Measurements from ENCODE around the gene VPS41.
"Not testable (repeated sequence)": the region's sequence is repeated elsewhere in the genome, so short reads cannot be mapped to it uniquely, and the experiment has no call there.

VPS41 gene

GRCh38 chr7:38854947-38855346, 54.0 kb downstream of the VPS41 start:
- not testable (repeated sequence) for DNase-seq

DNA sequence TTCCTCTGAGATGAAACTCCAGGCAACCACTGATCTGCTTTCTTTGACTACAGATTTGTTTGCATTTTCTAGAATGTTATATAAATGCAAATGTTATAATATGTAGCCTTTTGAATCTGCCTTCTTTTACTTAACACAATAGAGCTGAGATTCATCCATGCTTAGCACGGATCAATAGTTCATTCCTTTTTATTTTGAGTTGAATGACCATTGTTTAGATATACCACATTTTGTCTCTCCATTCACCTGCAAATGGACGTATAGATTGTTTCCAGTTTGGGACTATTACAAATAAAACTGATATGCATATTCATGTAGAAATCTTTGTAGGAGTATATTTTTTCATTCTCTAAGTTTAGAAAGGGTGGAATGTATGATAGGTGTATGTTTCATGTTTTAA, 57.7 kb downstream of the VPS41 start:
- DNase-seq: no peak

DNA sequence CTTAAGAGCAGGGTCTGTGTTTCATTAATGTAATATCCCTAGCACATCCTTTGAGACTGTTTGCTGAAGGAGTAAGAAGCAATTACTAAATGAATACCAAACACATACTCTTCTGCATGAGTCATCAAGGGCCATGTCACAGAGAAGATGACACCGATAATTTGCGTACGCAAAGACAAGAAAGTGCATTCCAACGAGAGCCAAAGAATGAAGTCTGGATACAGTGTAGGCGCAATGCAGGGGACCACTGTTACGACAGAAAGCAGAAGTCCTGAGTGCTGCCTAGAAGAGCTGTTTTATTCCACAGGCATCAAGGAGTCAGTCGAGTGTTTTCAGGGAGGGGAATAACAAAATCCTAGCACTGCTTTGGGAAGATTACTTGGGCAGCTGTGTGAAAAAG, 62.7 kb downstream of the VPS41 start:
- no peak for DNase-seq

GRCh38 chr7:38844952-38845563, 63.9 kb downstream of the VPS41 start:
- no peak for DNase-seq

DNA sequence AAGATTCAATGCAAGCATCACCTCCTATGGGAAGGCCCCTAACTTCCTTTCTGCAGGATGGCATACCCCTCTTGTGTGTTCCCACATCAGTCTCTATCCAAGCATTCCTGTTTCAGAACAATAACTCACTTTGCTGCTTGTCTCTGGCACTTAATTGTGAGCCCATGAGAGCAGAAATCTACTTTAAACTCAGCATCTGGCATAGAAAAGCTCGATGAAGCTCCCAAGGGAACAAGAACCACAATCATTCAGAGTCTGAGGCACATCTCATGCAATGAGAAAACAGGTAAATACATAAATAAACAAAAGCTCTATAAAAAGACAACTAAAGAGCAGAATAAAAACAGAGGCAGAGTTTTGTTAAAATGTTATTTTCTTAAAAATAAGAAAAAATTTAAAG, 66.2 kb downstream of the VPS41 start:
- DNase-seq: no peak

GRCh38 chr7:38840736-38841460, 68.1 kb downstream of the VPS41 start:
- DNase-seq: no peak

GRCh38 chr7:38839851-38840250, 69.1 kb downstream of the VPS41 start:
- DNase-seq: no peak

GRCh38 chr7:38838725-38839385, 70.1 kb downstream of the VPS41 start:
- no peak for DNase-seq

GRCh38 chr7:38834357-38834756, 74.6 kb downstream of the VPS41 start:
- no peak for DNase-seq

DNA sequence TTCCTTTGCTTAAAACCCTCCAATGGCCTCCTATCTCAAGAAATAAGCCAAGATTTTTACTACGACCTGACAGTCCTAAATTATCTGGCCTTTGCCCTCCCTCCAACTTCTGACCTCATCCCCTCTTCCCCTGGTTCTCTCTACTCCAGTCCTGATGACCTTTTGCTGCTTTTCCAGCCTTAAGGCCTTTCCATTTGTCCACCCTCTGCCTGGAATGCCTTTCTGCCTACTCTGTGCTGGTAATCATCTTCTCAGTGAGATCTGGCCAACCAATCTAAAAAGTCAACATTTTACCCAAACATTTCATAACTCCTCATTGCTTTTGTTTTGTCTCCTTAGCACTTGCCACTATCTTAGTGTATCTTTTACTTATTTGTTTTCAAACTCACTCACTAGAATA, 75.7 kb downstream of the VPS41 start:
- no peak for DNase-seq

DNA sequence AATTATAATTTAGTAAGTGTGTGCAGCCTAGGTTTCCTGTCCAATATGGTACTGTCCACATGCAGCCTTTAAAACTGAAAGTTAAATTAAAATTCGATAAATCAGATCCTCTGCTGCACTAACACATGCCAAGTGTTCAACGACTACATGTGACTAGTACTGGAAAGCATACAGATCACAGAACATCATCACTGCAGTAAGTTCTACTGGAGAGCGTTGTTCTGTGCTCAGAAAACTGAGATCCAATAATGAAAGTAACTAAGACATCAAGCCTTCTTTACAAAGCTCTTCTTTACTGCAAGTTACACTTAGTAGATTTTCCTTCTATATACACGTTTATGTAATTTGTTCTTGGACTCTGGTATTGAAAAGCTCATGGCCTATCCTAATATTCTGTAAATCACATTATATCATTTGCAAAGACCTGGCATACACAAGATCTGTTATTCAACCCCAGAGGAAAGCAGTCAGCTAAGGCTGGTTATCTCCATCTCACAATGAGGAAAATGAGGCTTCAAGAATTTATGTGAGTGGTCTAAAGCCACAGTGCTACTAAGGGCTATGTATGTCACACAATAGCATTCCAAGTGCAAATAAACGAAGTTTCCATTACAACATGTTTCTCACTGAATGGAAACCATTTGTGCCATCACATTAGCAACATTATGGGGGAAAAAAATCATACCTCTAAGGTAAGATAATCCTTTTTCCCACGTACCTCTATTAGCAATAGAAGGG, 77.6 kb downstream of the VPS41 start:
- DNase-seq: no peak

- DNase-seq: no peak
Measured at GRCh38 chr7:38830826-38831225, 78.2 kb downstream of the VPS41 start.

DNA sequence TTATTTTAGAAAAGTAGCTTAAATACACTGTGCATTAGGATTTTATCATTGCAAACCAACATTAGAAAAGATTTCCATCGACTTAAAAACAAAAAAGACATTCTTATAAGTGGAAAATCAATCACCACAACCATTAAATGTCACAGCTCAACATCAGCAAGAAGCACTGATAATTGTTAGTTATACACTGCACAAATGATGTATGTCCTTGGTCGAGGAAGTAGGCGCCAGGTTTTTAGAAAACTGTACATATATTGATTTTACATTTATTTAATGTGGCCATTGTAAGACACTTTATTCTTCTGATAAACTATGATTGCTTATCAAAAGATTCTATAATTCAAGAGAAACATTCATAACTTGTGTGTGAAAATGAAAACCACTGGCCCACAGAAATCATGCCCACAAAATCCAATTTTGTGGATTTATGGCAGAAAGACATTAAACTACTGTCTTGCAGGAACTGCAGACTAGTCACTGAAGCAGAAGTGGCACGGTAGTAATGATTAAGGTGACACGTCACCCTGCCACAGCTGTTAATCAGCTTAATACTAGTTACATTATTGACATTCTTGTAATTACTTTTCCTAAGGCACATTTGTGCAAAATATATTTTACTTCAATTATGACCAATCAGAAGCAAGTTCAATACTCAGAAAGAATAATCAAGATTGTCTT, 79.4 kb downstream of the VPS41 start:
- no peak for DNase-seq

DNA sequence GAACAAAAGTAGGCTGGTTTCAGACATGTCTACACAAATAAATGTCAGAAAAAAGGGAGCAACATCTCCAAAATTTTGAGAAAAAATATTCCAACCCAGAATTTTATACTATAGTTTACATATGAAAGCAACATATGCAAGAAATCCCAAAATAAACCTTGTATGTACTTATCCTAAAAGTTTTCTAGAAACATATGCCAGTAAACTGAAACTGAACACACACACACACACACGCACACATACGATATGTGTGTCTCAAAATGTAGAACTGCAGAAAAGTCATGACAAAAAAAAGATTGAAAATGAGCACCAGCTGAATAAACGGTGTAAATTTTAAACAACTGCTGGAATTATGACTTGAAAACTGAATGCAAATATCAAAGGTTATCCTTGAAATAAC, 81.0 kb downstream of the VPS41 start:
- no peak for DNase-seq

DNA sequence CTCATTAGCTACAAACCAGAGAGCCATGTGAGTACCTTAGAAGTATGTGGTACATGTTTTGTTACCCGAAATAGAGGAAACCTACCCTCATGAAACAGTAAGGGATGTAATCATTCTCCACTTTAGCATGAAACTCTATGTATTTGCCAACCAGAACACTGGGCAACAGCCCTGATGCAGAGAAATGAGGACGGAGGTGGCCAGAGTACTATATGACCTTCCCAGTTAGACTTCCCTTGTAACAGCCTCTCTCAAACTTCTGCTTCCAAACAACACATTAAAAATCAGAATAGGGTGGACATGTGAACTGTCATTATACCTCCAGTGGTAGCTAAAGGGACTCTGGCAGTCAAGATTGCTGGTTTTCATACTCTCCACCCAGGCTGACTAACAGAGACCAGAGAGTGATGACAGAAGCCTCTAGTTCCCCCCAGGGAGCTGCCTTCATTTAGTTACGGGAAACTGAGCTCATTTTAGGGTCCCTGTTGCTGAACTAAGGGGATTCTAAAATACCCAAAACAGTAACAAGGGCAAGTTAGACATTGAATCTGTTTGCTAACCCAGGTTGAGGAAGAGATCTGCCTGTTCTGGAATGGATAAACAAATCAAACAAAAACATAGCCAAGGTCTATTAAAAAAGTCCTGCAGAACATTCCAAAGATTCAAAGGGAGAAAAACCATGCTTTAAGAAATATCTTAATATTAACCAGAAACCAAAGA, 83.1 kb downstream of the VPS41 start:
- DNase-seq: no peak

DNA sequence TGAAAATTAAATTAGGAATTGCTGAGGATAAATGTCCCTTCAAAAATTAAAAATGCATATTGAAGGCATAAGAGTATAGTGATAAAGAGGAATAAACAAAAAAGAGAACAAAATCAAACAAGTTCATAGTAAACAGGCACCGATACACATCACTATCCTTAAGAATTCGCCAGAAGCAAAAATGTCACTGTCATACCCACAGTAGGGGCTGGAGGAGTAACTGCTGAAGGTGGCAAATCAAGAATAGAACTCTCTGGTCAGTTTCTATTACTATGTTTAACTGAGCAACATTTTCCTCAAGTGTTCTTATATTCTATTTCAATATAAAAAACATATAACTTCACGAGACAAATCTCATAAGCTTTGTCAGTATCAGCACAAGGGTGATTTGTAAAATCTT, 84.0 kb downstream of the VPS41 start:
- DNase-seq: no peak

- no peak for DNase-seq
Measured at GRCh38 chr7:38822549-38822948, 86.4 kb downstream of the VPS41 start.

GRCh38 chr7:38820571-38820970, 88.4 kb downstream of the VPS41 start:
- no peak for DNase-seq

DNA sequence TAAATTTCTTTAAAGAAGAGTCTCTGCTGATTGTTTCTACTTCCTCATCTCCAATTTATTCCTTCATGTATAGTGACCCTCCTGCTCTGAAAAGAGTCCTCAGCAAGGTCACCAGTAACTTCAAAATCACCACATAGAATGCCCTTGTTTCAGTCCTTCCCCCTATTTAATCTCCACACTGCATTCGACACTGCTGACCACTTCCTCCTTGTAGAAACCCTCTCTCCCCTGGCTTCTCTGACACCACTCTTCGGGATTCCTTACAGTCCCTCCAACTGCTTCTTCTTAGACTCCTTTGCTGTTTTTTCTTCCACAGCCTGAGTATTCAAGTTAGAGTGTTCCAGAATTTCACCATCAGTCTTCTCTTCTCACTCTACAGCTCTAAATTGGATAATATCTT, 89.5 kb downstream of the VPS41 start:
- DNase-seq: no peak

- DNase-seq: no peak
Measured at GRCh38 chr7:38817526-38817925, 91.5 kb downstream of the VPS41 start.

DNA sequence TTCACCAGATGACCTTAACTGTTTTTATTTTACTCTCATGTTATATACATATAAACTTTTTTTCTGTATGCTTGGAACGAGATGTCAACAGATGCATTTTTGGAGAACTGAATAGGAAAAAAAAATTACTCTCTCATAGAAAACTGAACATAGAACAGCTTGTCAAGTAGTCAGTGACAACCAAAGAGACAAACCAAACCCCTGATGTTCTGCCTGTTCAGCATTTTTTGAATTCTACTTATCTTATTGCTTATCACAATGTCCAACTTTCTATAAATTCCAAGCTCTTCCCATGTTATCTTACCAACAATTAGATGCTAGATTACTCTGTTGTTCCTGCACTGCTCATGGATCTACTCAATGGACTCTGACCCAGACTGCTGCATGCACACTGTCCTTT, 95.2 kb downstream of the VPS41 start:
- DNase-seq: no peak

DNA sequence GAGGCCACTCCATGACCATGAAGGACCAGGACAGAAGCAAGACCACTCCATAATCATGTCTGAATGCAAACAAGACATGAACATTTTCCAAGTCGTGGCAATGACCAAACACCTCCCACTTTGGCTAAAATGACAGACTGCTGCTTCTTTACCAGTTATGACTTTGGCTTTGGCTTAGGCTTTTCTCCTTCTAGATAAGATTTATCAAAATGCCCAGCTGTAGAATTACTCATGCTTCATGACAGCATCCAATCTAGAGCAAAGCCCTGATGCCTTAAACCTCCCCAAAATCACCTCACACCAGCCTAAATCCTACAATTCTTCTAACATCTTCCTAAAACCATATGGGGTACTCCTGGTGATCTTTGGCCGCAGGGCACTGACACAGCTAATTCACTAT, 102.1 kb downstream of the VPS41 start:
- DNase-seq: no peak
